Fibroblast of peridontal ligament (primary cell): ENCODE data around the gene VTCN1.
"Not testable (repeated sequence)": the region's sequence is repeated elsewhere in the genome, so short reads cannot be mapped to it uniquely, and the experiment has no call there.

Experiments
- DNase-seq: peaks from one replicate; pipeline ENCODE4 v3.0.0-alpha.2; 2010; ENCODE audit errors: extremely low read depth

The VTCN1 gene

DNA sequence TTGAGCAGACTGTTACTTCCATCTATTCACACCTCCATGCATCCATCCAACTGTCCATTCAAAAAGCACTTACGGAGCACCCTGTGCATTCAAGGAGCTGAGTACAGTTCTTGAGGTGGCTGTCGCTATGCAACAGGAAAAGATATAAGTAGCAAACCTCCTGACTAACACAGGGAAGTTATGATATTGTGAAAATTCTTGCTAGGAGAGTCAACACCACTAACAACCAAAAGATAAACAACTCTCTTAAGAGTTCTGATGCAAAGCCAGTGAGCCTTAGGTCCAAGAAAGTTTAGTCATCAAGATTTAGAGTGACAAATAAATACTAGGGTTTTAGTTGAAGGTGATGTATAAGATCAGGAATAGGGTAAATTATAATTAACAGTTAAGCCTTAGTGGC lies 44.7 kb downstream of the VTCN1 start:
- DNase-seq: peak; percentile 82

DNA sequence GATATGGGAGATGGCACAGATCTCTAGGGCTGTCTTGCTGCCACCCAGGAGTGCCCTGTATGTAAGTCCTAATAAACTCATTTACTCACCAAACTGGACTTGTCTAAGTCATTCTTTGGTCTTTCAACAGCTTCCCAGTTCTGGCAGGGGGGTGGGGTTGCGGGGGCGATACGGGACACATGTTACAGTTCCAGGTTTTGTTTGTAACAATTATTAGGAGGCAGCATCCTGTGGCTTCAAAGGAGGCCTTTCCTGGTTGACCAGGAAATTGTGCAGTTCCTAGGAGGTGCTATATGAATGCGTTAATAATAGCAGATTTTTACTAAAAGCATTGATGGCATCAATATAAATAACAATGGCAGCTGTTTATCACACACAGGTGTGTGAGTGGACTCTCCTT lies 46.5 kb downstream of the VTCN1 start:
- no peak for DNase-seq

DNA sequence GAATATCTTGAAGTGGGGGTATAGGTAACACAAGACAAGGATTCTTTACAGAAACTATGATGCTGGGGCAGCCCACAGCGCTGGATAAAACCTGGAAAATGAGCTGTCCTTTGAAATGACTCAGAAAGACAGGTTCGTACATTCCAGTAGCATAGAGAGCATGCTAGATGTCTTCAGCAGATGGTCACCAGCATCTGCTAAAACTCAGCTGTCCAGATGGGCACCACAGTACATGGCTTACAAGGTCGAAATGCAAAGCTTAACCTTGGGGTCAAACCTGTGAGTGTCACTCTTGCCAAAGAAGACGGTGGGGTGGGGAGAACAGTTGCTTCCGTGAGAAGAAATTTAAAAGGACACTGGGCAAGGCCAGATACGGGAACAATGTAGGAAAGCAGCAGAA lies 47.9 kb downstream of the VTCN1 start:
- DNase-seq: no peak

DNA sequence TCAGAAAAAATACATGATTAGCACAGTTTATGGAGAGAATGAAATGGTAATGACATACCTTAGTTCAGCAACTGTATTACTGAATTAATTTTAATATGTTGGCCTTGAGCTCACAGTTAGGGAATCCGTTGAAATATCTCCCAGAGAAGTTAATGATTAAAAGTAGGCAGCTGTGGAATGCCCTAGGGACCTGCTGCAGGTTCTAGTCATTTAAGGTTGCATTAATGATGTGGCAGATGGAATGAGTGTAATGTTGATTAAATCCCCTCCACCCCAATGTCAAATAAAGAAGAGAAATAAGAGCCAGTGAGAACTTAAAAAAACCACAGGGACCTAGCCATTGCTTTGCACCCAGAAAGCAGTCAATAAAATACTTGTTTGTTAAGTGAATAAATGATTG lies 48.8 kb downstream of the VTCN1 start:
- DNase-seq: no peak

DNA sequence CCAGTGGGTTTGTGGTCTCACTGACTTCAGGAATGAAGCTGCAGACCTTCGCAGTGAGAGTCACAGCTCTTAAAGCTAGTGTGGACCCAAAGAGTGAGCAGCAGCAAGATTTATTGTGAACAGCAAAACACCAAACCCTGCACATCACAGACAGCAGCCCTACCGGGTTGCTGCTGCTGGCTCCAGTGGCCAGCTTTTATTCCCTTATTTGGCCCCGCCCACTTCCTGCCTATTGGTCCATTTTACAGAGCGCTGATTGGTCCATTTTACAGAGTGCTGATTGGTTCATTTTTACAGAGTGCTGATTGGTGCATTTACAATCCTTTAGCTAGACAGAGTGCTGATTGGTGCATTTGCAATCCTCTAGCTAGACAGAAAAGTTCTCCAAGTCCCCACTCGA lies 59.4 kb downstream of the VTCN1 start:
- not testable (repeated sequence) for DNase-seq

DNA sequence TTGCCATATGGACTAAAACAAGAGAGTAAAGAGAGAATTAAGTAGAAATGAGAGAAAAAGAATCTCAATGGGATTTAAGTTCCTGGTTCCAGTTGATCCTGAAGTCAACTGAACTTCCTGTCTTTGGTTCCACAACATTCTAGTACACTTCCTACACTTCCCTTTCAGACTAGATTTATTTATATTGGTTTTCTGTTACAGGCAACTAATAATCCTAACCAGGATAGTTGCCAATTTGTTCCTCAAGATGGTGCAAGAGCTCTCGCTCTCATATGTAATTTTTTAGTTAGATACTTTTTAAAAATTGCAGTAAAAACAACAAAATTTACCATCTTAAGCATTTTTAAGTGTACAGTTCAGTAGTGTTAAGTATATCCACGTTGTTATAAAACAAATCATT lies 60.4 kb downstream of the VTCN1 start:
- peak; percentile 59 for DNase-seq

DNA sequence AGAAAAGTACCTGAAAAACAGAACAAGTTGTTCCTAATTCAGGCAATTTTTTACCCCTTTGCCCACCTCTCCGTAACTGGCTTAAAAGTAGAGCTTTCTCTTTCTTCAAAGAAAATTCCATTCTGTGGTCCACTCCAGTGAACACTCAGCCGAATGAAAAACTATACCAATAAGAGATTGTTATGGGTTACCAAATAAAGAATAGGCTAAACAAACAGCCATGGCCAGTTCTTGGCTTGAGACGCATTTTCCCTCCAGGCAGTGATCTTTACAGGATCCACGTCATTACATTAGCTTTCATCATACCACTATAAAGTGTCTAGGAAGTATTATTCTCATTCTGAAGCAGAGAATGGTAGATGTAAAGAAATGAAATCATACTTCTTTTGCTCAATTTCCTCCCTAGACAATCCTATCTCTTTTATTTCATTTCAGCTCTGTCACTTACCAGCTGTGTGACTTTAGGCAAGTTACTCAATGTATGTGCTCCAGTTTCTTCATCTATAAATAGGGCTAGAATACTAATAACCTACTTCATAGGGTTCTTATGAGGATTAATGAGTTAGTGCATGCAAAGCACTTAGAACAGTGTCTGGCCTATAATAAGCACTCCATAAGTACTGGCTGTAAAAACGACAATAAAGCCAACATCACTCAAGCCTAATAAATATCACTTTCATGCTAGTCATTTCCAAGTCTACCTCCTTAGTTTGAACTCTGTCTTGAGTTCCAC lies 62.7 kb downstream of the VTCN1 start:
- peak; percentile 93 for DNase-seq

DNA sequence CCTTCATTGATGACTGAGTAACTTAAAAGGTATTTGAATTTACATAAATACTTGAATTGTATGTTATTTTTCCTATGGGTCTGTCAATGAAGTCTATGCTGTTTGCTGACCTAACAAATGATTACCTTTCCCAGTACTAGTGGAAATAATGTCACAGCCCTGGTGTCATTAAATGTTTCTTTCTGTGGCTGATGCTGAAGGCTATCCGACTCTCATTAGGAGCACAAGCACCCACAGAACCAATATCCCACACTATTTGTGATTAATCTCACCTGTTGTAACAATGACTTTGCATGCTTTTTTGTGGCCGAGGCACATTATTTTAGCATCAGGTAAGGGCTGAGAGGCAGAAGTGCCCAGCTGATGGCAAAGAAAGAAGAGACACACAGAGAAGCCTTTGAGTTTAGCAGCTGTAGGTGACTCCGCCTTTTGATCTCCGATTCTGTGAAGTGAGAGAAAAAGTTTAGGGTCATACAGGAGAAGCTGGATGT lies 63.3 kb downstream of the VTCN1 start:
- DNase-seq: no peak

DNA sequence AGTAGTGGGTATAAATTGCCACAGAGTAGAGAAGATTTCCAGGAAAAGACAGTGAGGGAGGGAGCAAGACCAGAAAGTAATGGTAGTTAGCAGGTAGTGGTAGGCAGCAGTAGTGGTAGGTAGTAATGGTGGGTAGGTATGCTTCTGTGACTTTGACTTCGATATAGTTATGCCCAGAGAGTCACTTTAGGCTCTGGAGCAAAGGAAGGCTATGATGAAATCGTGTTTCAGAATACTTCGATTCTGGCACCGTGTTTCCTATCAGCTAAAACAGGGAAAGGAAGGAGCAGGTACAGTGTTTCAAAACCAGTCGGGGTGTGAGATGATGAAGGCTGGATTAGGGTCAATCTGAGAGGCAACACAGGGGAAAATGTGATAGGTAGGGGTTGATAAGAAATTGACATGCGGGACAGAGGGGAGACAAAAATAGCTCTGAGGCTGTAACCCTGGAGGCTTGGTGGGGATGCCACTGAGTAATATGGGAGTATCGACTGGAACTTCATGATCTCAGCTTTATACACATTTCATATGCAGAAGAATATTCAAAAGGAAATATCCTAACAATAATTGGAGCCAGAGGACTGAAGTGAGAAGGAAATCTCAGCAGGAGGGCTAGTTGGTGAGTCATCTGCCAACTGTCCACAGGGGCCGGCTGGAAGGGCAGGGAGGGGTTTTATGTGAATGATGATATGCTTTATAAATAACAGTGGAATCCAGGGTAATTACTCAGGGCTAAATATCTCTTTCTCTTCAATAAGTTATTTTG lies 64.0 kb downstream of the VTCN1 start:
- DNase-seq: peak; percentile 97

DNA sequence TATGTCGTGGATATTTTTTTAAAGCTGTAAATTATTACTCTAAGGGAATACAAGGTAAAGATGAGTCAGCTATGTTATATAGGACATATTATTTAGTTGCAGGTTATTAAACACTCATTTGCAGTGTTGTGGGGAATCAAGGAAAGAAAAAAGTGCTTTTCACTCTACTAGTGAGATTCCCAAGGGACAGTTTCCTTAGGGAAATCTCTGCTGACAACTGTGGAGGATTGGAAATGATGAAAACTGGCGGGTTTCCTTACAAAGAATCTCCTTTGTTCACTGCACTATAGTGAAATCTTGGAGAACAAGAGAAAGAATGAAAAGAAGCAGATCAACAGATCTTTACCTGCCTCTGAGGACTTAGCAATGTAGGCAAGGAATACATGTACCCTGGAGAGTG lies 64.7 kb downstream of the VTCN1 start:
- no peak for DNase-seq

DNA sequence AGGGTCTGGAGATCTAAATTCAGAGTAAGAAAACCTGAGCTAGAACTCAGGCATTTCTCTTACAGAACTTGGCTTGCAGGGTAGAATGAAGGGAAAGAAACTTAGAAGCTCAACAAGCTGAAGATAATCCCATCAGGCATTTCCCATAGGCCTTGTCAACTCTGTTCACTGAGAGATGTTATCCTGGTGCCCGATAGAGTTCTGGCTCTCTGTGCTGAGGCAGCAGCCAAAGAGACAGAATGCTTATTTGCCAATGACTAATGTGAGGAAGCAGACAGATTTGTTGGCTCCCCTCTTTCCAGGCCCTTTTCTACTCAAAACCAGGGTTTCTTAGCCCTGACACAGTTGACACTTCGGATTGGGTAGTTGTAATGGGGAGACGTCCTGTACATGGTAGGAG lies 66.9 kb downstream of the VTCN1 start:
- DNase-seq: no peak

DNA sequence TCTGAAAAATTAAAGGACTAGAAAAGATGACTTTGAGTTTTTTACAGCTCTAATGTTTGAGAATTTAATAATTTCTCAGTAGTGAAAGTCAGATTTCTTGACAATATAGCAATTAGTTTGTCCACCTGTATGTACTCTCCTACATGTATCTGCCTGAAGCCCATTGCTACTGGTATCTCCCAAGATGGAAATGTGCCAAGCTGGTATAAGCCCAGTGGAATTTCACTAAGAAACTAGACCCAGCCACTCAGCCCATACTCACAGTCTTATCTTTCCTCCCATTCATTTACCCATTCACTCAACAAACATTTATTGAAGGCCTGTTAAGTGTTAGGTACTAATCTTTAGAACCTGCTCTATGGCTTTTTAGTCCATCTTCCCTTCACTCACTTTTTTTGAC lies 67.6 kb downstream of the VTCN1 start:
- no peak for DNase-seq

DNA sequence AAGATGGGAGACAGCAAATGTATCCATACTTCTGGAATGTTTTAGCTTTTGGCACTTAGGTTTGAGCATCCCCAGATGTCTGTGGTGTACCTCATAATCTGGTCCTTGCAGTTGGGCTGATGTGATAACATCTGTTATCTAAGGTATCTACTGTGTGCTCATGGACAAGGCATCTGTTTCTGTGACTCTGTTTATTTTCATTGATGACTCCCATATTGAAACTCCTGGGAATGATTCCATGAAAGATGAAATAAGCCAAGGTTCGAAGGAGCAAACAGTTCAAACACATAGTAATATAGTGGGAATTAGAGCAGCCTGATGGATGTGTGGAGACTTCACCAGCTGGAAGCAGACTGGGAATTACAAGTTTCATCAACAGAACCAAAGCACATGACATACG lies 68.5 kb downstream of the VTCN1 start:
- peak; percentile 61 for DNase-seq

DNA sequence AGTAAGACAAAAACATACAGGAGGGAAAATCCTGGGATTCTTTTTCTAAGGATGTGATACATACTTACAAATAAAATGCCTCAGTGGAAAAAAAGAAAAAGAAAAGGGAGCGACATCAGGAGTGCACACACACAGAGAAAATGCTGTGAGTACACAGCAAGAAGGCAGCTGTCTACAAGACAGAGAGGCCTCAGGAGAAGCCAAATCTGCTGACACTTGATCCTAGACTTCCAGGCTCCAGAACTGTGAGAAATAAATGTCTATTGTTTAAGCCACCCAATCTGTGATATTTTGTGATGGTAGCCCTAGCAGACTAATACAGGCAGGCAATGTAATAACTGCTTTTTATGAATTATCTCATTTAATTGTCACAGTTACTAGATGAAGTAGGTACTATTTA lies 72.2 kb downstream of the VTCN1 start:
- no peak for DNase-seq

DNA sequence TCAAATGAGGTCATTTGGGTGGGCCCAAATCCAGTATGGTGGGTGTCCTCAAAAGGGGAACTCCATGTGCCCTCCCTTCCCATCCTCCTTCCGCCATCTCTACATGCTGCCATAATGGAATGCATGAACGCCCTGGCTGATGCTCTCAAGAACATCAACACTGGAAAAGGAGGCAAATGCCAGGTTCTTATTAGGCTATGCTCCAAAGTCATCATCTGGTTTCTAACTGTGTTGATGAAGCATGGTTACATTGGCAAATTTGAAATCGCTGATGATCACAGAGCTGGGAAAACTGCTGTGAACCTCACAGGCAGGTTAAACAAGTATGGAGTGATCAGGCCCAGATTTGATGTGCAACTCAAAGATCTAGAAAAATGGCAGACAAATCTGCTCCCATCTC lies 72.6 kb downstream of the VTCN1 start:
- DNase-seq: no peak

DNA sequence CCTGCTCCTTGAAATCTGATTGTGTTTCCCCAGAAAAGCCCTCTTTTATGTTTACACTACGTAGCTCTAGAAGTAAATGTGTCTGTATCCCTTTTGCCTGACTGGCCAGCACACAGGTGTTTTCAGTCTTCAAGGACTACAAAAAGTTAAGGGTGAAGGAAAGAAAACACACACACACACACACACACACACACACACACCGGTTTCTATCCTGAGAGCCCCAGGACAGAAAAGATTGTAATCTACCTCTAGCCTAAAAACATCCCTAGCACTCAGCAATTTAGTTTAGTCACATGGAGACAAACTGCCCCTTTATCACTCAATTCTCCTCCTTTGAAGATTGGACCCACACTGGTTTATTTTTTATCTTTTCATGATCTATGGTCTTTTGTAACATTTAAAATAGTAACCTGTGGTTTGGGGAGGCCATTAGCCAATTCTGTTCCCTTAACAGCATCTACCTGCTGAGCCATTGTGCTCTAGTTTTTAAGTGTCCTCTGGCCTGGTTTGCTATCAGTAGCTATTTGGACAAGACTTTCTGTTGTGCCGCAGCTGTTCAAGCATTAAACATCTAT lies 73.4 kb downstream of the VTCN1 start:
- DNase-seq: no peak

DNA sequence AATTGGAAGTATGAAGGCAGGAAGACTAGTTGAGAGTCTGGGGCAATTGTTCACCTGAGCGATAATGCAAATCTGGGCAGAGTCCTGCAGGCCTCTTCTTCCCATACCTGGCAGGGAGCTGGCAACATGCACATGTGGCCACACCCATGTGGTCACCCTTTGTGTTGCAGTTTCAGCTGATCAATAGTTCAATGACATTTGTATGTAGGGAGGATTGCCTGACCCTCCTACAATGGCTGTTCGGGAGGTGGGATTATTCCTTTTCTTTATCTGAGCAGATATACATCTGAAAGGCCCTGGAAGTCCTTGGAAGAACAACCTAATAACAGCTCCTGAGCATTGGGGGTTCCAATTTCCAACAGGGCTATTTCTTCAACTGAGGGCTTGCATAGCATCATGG lies 74.0 kb downstream of the VTCN1 start:
- no peak for DNase-seq

DNA sequence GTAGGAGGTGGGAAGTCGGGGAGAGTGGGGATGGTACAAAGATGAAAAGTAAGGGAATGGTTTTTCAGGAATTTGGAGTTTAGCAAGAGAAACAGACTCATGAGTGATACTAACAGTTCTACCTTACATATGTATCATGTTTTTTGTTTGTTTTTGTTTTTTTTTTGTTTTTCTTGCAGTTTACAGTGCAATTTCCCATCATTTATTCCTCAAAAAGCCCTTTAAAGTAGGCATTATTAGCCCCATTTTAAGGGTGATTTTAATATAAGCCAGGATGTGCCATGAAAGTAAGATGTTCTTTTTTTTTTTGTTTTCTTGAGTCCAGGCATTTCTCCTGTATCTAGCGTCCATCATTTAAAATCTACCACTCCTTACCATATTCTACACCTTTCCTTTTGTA lies 75.4 kb downstream of the VTCN1 start:
- no peak for DNase-seq

DNA sequence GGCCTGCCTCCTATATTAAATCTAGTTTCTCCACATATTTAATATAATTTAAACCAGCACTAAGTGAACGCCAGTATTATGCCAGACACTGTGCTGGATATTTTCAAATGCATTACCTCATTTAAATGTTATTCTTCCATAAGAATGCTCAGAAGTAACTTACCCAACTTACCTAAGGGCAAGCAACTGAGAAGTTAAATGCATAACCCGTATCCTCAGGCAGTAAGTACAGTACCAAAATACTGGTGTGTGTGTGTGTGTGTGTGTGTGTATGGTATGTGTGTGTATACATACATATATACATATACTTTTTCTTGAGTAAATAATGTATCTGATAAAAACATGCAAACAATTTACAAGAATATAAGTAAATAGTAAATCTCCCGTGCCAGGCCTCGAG lies 80.2 kb downstream of the VTCN1 start:
- no peak for DNase-seq

DNA sequence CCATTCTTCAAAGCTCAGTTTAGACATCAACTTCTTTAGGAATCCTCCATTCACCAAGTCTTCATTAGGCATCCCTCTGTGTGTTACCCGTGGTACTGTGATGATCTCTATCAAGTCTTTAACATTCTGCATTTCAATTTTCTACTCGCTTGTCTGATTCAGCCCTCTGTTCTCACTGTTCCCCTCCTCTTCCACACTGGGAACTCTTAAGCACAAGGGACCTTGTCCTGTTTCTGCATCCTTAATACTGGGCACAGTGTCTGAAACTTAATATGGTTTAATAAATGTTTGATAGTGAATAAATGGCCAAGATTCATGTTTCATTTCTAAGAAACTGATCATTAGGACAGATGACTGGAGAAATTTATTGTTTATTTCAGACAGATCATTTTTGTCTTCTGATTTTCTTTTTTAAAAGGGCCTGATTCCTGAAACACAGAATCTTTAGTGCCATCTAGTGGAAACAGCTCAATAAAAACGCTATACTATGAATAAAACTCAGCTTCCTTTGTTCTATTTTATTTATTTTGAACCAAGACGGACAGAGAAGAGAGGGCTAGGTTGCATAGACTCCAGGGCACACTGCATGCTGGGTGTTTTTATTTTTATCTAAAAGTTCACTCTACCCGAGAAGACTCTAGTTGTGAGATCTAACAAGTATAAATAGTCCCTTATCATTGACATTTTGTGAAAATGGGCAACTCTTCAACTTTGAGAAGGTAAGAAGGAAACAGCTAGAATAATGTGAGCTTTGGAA lies 82.2 kb downstream of the VTCN1 start:
- DNase-seq: peak; percentile 83

DNA sequence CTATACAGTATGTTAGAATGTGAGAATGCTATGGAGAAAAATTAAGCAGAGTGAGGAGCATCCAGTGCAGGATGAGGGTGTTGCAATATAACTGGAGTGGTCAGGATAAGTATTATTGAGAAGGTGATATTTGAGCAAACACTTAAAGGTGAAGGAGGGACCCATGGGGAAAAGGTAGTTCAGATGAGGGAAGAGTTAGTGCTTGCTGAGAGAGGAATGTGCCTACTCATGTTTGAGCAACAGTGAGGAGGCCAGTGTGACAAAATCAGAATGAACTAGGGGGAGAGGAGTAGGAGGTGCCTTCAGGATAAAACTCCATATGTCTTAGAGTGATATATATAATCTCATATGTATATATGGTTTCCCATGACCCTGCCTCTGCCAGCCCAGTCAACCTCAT lies 82.9 kb downstream of the VTCN1 start:
- peak; percentile 25 for DNase-seq

DNA sequence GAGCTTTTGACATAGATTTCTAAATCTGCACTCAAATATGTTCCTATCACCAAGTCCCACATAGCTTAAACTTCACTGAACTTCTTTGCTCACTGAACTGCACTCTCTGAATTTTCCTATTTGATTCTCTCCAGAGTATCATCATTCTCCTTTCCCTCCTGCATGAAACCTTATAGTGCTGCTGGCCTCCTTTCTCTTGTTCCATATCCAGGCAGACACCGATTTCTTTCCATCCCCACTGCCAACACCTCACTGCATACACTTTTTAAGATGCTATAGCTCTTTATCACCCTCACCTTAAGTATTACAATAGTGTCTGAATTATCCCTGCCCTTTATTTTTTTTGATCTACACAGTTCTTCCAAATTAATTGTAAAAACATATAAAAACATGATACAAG lies 86.1 kb downstream of the VTCN1 start:
- no peak for DNase-seq
